HepG2 (cell line): ENCODE data around the gene ZNF563. TPM values are rescaled to one million over a fixed set of nuclear protein-coding genes. Genes with fewer than 3 reads are reported as not detected.
A peak's percentile ranks its signal among the peaks of the same experiment; 100 is the strongest.

ENCODE experiments used
- E2F5 ChIP-seq: sonication (generic); formaldehyde crosslinking; conservative IDR thresholded peaks from 2 replicates; pipeline ENCODE4 v1.4.0; 2020; ENCODE audit warnings: missing genetic modification reagents
- FUBP1 ChIP-seq: sonication (generic); formaldehyde crosslinking; IDR thresholded peaks from 2 replicates; pipeline ENCODE4 v1.5.1; 2020; ENCODE audit warnings: missing genetic modification reagents, mild to moderate bottlenecking, borderline replicate concordance
- HOXA5 ChIP-seq: sonication (generic); formaldehyde crosslinking; IDR thresholded peaks from 2 replicates; pipeline ENCODE4 v1.4.0; 2020; ENCODE audit warnings: missing genetic modification reagents
- IKZF4 ChIP-seq: sonication (generic); formaldehyde crosslinking; IDR thresholded peaks from 2 replicates; pipeline ENCODE4 v1.5.1; 2020; ENCODE audit warnings: borderline replicate concordance, mild to moderate bottlenecking, low read depth, missing genetic modification reagents; ENCODE audit errors: not compliant biosample characterization
- KDM5B ChIP-seq: sonication (generic); formaldehyde crosslinking; IDR thresholded peaks from 2 replicates; pipeline ENCODE4 v1.4.0; 2020; ENCODE audit warnings: missing genetic modification reagents, mild to moderate bottlenecking, borderline replicate concordance
- KLF6 ChIP-seq: IDR thresholded peaks from 2 replicates; pipeline ENCODE4 v1.8.0; 2016; ENCODE audit warnings: missing biosample characterization, missing genetic modification reagents
- NCOR1 ChIP-seq: fragments of 200-600 bp; sonication (generic); IDR thresholded peaks from 2 replicates; pipeline ENCODE4 v1.7.0; 2017; ENCODE audit warnings: antibody characterized with exemption, low read length, borderline replicate concordance
- NR2F2 ChIP-seq: IDR thresholded peaks from 2 replicates; pipeline ENCODE4 v1.6.1; 2012; ENCODE audit warnings: low read depth, inconsistent platforms, borderline replicate concordance
- PITX1 ChIP-seq: sonication (generic); formaldehyde crosslinking; IDR thresholded peaks from 2 replicates; pipeline ENCODE4 v1.5.1; 2020; ENCODE audit warnings: mild to moderate bottlenecking, missing genetic modification reagents
- POLR2AphosphoS2 ChIP-seq: IDR thresholded peaks from 2 replicates; pipeline ENCODE4 v1.6.1; 2011; ENCODE audit warnings: low read depth, low read length, improper control_type of control experiment
- REXO4 ChIP-seq: sonication (generic); formaldehyde crosslinking; IDR thresholded peaks from 2 replicates; pipeline ENCODE4 v1.8.0; 2022; ENCODE audit warnings: missing genetic modification reagents, mild to moderate bottlenecking, borderline replicate concordance
- RFX1 ChIP-seq: fragments of 450-650 bp; IDR thresholded peaks from 2 replicates; pipeline ENCODE4 v1.6.1; 2017
- RFX3 ChIP-seq: IDR thresholded peaks from 2 replicates; pipeline ENCODE4 v1.6.1; 2016; ENCODE audit warnings: missing biosample characterization, missing genetic modification reagents
- SAFB2 ChIP-seq: sonication (generic); formaldehyde crosslinking; IDR thresholded peaks from 2 replicates; pipeline ENCODE4 v1.5.1; 2020; ENCODE audit warnings: missing genetic modification reagents, low read depth, mild to moderate bottlenecking, borderline replicate concordance
- THRA ChIP-seq: sonication (generic); formaldehyde crosslinking; IDR thresholded peaks from 2 replicates; pipeline ENCODE4 v1.4.0; 2020; ENCODE audit warnings: missing genetic modification reagents, borderline replicate concordance
- ZNF383 ChIP-seq: sonication (generic); formaldehyde crosslinking; IDR thresholded peaks from 2 replicates; pipeline ENCODE4 v1.4.0; 2020; ENCODE audit warnings: missing genetic modification reagents, mild to moderate bottlenecking, borderline replicate concordance
- ZNF496 ChIP-seq: sonication (generic); formaldehyde crosslinking; IDR thresholded peaks from 2 replicates; pipeline ENCODE4 v1.8.1; 2023; ENCODE audit warnings: mild to moderate bottlenecking, moderate library complexity, missing genetic modification reagents; ENCODE audit not compliant: insufficient replicate concordance
- ZNF564 ChIP-seq: sonication (generic); formaldehyde crosslinking; IDR thresholded peaks from 2 replicates; pipeline ENCODE4 v1.8.1; 2023; ENCODE audit warnings: mild to moderate bottlenecking, missing genetic modification reagents
- ZNF687 ChIP-seq: sonication (generic); formaldehyde crosslinking; IDR thresholded peaks from 2 replicates; pipeline ENCODE4 v1.5.1; 2020; ENCODE audit warnings: mild to moderate bottlenecking, missing genetic modification reagents, moderate library complexity
- polyA plus RNA-seq, 8 experiments: library from polyadenylated mRNA; depleted of rRNA in 3 of 8; stranded (reverse) in 7 of 8; unstranded in 1 of 8; fragments of >200 nt; fragmentation: Illumina TruSeq in 4 of 8; extraction: Trizol in 4 of 8; gene quantifications; 2 replicates each; pipeline versions ENCODE4 v1.2.1 to v1.2.3, GENCODE V29; 2011 to 2016; ENCODE audit warnings: low read depth in 4 of 8, missing spikeins in 1 of 8, mixed read lengths in 1 of 8; ENCODE audit not compliant: insufficient read depth in 1 of 8
- total RNA-seq, 5 experiments: library from RNA; depleted of rRNA; stranded (reverse); fragments of >200 nt; fragmentation: Illumina TruSeq; extraction: Trizol; gene quantifications; 2 replicates each; pipeline ENCODE4 v1.2.3, GENCODE V29; 2016; ENCODE audit warnings: low read depth in 1 of 5

The ZNF563 gene
- total and polyA plus RNA-seq, 2 of the 13 experiments (the other 11 are each of a cell fraction or from before 2014, with no cell fraction given) = 7.5 to 19.5 TPM

- TF ChIP-seq KLF6 (CRISPR knock-in tag) (0 out of 2 replicates have a peak, but pooled peaks have one; percentile 65), ZNF496 (CRISPR knock-in tag) (no peak), POLR2AphosphoS2 (no peak; the same call in 1 of the 2 replicates), ZNF564 (peak; percentile 60; the same call in 1 of the 2 replicates), HOXA5 (peak; percentile 86), RFX3 (CRISPR knock-in tag) (no peak), PITX1 (peak; percentile 63), ZNF687 (peak; percentile 88), SAFB2 (CRISPR knock-in tag) (no peak; the same call in 1 of the 2 replicates), RFX1 (no peak), ZNF383 (0 out of 2 replicates have a peak, but pooled peaks have one; percentile 8), REXO4 (CRISPR knock-in tag) (peak; percentile 30; the same call in 1 of the 2 replicates), E2F5 (peak; percentile 72; the same call in 1 of the 2 replicates), FUBP1 (CRISPR knock-in tag) (0 out of 2 replicates have a peak, but pooled peaks have one; percentile 49), NCOR1 (peak; percentile 35; the same call in 1 of the 2 replicates), THRA (CRISPR knock-in tag) (peak; percentile 42; the same call in 1 of the 2 replicates), KDM5B (peak; percentile 71; the same call in 1 of the 2 replicates), NR2F2 (no peak; the same call in 1 of the 2 replicates), IKZF4 (CRISPR knock-in tag) (no peak)
Measured at GRCh38 chr19:12333162-12334159, at the start of gene ZNF563 (continued).
